Mesenchymal stem cell (in vitro differentiated cells and primary cell): ENCODE results near the gene PDCD11.

ENCODE experiments used
- DNase-seq: peaks from one replicate; pipeline ENCODE4 v3.0.0-alpha.2; 2013
- H2AFZ ChIP-seq: one replicate; pipeline ENCODE4 v1.6.1; 2013; ENCODE audit warnings: low read depth, mild to moderate bottlenecking, control low read depth, inconsistent platforms, low read length, moderate library complexity
- H2AK5ac ChIP-seq: 2 replicates; pipeline ENCODE4 v1.6.1; 2013; ENCODE audit warnings: low read length, moderate library complexity, mild to moderate bottlenecking, inconsistent platforms; ENCODE audit not compliant: severe bottlenecking
- H2BK120ac ChIP-seq: one replicate; pipeline ENCODE4 v1.6.1; 2013; ENCODE audit warnings: low read depth, mild to moderate bottlenecking, inconsistent platforms, low read length, moderate library complexity
- H2BK12ac ChIP-seq, 2 experiments: one replicate each; pipeline ENCODE4 v1.6.1; 2013; ENCODE audit warnings: inconsistent platforms in 2 of 2, low read length in 2 of 2, mild to moderate bottlenecking in 2 of 2, moderate library complexity in 2 of 2, control low read depth in 1 of 2
- H2BK15ac ChIP-seq: one replicate; pipeline ENCODE4 v1.6.1; 2013; ENCODE audit warnings: mild to moderate bottlenecking, low read depth, inconsistent platforms; ENCODE audit not compliant: poor library complexity, severe bottlenecking
- H2BK5ac ChIP-seq: 2 replicates; pipeline ENCODE4 v1.6.1; 2013; ENCODE audit warnings: low read depth, mild to moderate bottlenecking, low read length, control low read depth, inconsistent platforms; ENCODE audit not compliant: poor library complexity, severe bottlenecking
- H3K14ac ChIP-seq, 2 experiments: one replicate each; pipeline ENCODE4 v1.6.1; 2013; ENCODE audit warnings: inconsistent platforms in 2 of 2, low read length in 2 of 2, control low read depth in 1 of 2, mild to moderate bottlenecking in 1 of 2, moderate library complexity in 1 of 2
- H3K18ac ChIP-seq, 2 experiments: one replicate each; pipeline ENCODE4 v1.6.1; 2013; ENCODE audit warnings: inconsistent platforms in 2 of 2, low read length in 2 of 2, control low read depth in 1 of 2, low read depth in 1 of 2, mild to moderate bottlenecking in 1 of 2
- H3K23ac ChIP-seq, 2 experiments: one replicate each; pipeline ENCODE4 v1.6.1; 2013; ENCODE audit warnings: inconsistent platforms in 2 of 2, low read length in 2 of 2, mild to moderate bottlenecking in 2 of 2, moderate library complexity in 2 of 2, control low read depth in 1 of 2
- H3K27ac ChIP-seq: 2 replicates; pipeline ENCODE4 v1.5.1; 2013; ENCODE audit warnings: mild to moderate bottlenecking, moderate library complexity, low read length, control low read depth, inconsistent platforms; ENCODE audit not compliant: poor library complexity, severe bottlenecking
- H3K27me3 ChIP-seq, 2 experiments: 2 replicates each; pipeline versions ENCODE4 v1.6.1 to v1.7.0; 2013; ENCODE audit warnings: low read length in 2 of 2, mild to moderate bottlenecking in 2 of 2, moderate library complexity in 2 of 2, control low read depth in 1 of 2, inconsistent platforms in 1 of 2; ENCODE audit not compliant: control insufficient read depth in 1 of 2, insufficient read depth in 1 of 2
- H3K36me3 ChIP-seq, 2 experiments: 2 replicates each; pipeline versions ENCODE4 v1.6.1 to v1.7.0; 2013; ENCODE audit warnings: low read length in 2 of 2, control low read depth in 1 of 2, inconsistent platforms in 1 of 2, low read depth in 1 of 2, mild to moderate bottlenecking in 1 of 2; ENCODE audit not compliant: insufficient read depth in 2 of 2, control insufficient read depth in 1 of 2
- H3K4ac ChIP-seq, 2 experiments: one replicate each; pipeline ENCODE4 v1.6.1; 2013; ENCODE audit warnings: inconsistent platforms in 2 of 2, low read length in 2 of 2, mild to moderate bottlenecking in 2 of 2, moderate library complexity in 2 of 2, control low read depth in 1 of 2, low read depth in 1 of 2
- H3K4me1 ChIP-seq: 2 replicates; pipeline ENCODE4 v1.6.1; 2013; ENCODE audit warnings: low read depth, low read length, control low read depth; ENCODE audit not compliant: control insufficient read depth, insufficient read depth
- H3K4me2 ChIP-seq: 2 replicates; pipeline ENCODE4 v1.6.1; 2013; ENCODE audit warnings: low read length, mild to moderate bottlenecking, inconsistent platforms; ENCODE audit not compliant: poor library complexity, severe bottlenecking
- H3K4me3 ChIP-seq, 2 experiments: 2 replicates each; pipeline versions ENCODE4 v1.5.1 to v1.7.0; 2013; ENCODE audit warnings: low read length in 2 of 2, mild to moderate bottlenecking in 2 of 2, control low read depth in 1 of 2, low read depth in 1 of 2; ENCODE audit not compliant: insufficient read depth in 1 of 2
- H3K79me1 ChIP-seq: replicated peaks from 2 replicates; pipeline ENCODE4 v1.6.1; 2013; ENCODE audit warnings: mild to moderate bottlenecking, control low read depth, low read length, inconsistent platforms; ENCODE audit not compliant: poor library complexity, severe bottlenecking
- H3K9ac ChIP-seq: 2 replicates; pipeline ENCODE4 v1.7.0; 2013; ENCODE audit warnings: mild to moderate bottlenecking, low read length, moderate library complexity
- H3K9me3 ChIP-seq: 2 replicates; pipeline ENCODE4 v1.7.0; 2013; ENCODE audit warnings: mild to moderate bottlenecking, low read length; ENCODE audit not compliant: control insufficient read depth
- H4K8ac ChIP-seq: one replicate; pipeline ENCODE4 v1.6.1; 2013; ENCODE audit warnings: inconsistent platforms, mild to moderate bottlenecking, low read length, moderate library complexity
- H4K91ac ChIP-seq: one replicate; pipeline ENCODE4 v1.6.1; 2013; ENCODE audit warnings: mild to moderate bottlenecking, low read length, inconsistent platforms
- WGBS: methylation state at CpG from one replicate; pipeline ENCODE4 v1.1.7; 2013; ENCODE audit warnings: mixed read lengths; 5-methylcytosine and 5-hydroxymethylcytosine counted together

The PDCD11 gene

DNA sequence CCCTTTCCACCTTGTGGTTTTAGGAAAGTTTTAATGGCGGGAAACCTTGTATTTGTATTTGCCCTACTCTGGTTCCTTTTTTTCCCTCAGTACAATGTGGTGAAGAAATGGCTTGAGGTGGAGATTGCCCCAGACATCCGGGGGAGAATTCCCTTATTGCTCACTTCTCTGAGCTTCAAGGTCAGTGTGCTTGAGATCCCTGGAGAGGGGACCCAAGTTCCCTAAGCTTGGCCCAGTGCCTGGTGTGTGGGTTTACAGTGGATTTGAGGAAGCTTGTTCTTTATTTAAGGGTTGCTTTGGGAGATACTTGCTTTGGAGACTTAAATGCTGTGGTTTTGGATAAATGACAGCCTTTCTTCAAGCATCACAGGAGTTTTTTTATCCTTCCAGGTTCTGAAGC lies 37.4 kb downstream of the PDCD11 start:
- peaks cover 54 to 85% of the 10 kb centered on the region in 2 experiments for H3K36me3 ChIP-seq
- 100% methylated on average over 1 of the region's 2 CpGs for WGBS
- H2BK5ac ChIP-seq, result no peak overlapping the region

GRCh38 chr10:103439776-103440175 lies 43.4 kb downstream of the PDCD11 start:
- H3K4me1 ChIP-seq, result peaks cover 9% of the 10 kb centered on the region
- H3K4me2 ChIP-seq, result no peak overlapping the region

More for the DNA sequence above, 37.4 kb downstream of the PDCD11 start:
- Histone ChIP-seq H3K4me2 (no peak overlapping the region), H3K18ac (no peak overlapping the region), H3K4me1 (no peaks in the 10 kb centered on the region), H2BK15ac (no peak overlapping the region), H2AFZ (no peak overlapping the region), H3K79me1 (peaks cover 17% of the 10 kb centered on the region), H2AK5ac (no peak overlapping the region), H3K9ac (peak overlapping the region; percentile 21), H3K27me3 (no peaks in the 10 kb centered on the region), H3K27ac (no peak overlapping the region), H2BK120ac (no peak overlapping the region), H3K4ac (no peak overlapping the region), H3K4me3 (no peak overlapping the region), H3K9me3 (no peaks in the 10 kb centered on the region), H2BK12ac (no peak overlapping the region), H4K8ac (no peak overlapping the region), H3K14ac (no peak overlapping the region), H4K91ac (no peak overlapping the region), H3K23ac (no peak overlapping the region)
- DNase-seq, result no peak

DNA sequence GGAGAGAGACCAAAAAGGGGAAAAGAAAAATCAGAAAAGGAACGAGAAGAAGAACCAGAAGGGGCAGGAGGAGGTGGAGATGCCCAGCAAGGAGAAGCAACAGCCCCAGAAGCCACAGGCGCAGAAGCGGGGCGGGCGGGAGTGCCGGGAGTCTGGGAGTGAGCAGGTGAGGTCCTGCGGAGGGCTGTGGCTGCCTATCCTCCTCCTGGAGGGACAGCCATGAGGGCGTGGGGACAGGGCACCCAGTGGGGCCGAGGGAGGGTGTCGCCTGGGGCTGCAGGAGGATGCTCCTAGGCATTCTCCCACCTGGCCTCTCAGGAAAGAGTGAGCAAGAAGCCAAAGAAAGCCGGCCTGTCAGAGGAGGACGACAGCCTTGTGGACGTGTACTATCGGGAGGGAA lies 44.0 kb downstream of the PDCD11 start:
- Histone ChIP-seq H3K79me1 (no peaks in the 10 kb centered on the region), H3K18ac (no peak overlapping the region), H2AK5ac (no peak overlapping the region), H3K4me1 (peaks cover 9% of the 10 kb centered on the region), H4K8ac (no peak overlapping the region), H2BK5ac (no peak overlapping the region), H3K36me3 (peaks cover 82 to 83% of the 10 kb centered on the region in 2 experiments), H3K9ac (peak overlapping the region; percentile 30), H3K14ac (no peak overlapping the region), H3K27me3 (no peaks in the 10 kb centered on the region), H2BK12ac (no peak overlapping the region), H3K4ac (no peak overlapping the region), H3K4me2 (no peak overlapping the region), H3K23ac (no peak overlapping the region), H3K27ac (no peak overlapping the region), H3K9me3 (no peaks in the 10 kb centered on the region), H4K91ac (no peak overlapping the region), H2AFZ (no peak overlapping the region), H2BK15ac (no peak overlapping the region), H3K4me3 (no peak overlapping the region), H2BK120ac (no peak overlapping the region)
- 98% methylated on average over 14 of the region's 14 CpGs for WGBS
- no peak for DNase-seq

More at GRCh38 chr10:103439776-103440175, 43.4 kb downstream of the PDCD11 start:
- no peak overlapping the region for H2BK15ac ChIP-seq
- H3K9ac ChIP-seq, result no peak overlapping the region
- no peak for DNase-seq
- H3K23ac ChIP-seq, result no peak overlapping the region
- no peaks in the 10 kb centered on the region for H3K79me1 ChIP-seq
- WGBS, result 88% methylated on average over 2 of the region's 4 CpGs
- H2BK5ac ChIP-seq, result no peak overlapping the region
- no peak overlapping the region for H3K4me3 ChIP-seq
- H4K91ac ChIP-seq, result no peak overlapping the region
- no peak overlapping the region for H3K14ac ChIP-seq
- no peak overlapping the region for H2BK120ac ChIP-seq
- H2AFZ ChIP-seq, result no peak overlapping the region
- H2AK5ac ChIP-seq, result no peak overlapping the region
- H3K4ac ChIP-seq, result no peak overlapping the region
- no peak overlapping the region for H3K27ac ChIP-seq
- H4K8ac ChIP-seq, result no peak overlapping the region
- H2BK12ac ChIP-seq, result no peak overlapping the region
- H3K27me3 ChIP-seq, result no peaks in the 10 kb centered on the region
- peaks cover 78 to 82% of the 10 kb centered on the region in 2 experiments for H3K36me3 ChIP-seq
- H3K9me3 ChIP-seq, result no peaks in the 10 kb centered on the region
- no peak overlapping the region for H3K18ac ChIP-seq

DNA sequence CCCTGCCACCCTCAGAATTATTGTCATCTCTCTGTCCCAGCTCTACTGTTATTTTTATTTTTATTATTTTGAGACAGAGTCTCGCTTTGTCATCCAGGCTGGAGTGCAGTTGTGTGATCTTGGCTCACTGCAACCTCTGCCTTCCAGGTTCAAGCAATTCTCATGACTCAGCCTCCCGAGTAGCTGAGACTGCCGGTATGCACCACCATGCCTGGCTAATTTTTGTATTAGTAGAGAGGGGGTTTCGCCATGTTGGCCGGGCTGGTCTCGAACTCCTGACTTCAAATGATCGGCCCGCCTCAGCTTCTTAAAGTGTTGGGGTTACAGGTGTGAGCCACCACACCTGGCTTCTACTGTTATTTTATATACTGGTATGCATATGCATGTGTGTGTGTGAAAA lies 44.8 kb downstream of the PDCD11 start:
- Histone ChIP-seq H4K8ac (no peak overlapping the region), H3K9me3 (no peaks in the 10 kb centered on the region), H2BK120ac (no peak overlapping the region), H3K4me2 (no peak overlapping the region), H2BK15ac (no peak overlapping the region), H2AK5ac (no peak overlapping the region), H3K4me3 (no peak overlapping the region), H3K23ac (no peak overlapping the region), H3K9ac (peak overlapping the region; percentile 65), H2BK12ac (no peak overlapping the region), H3K27me3 (no peaks in the 10 kb centered on the region), H3K4me1 (peaks cover 9% of the 10 kb centered on the region), H3K14ac (no peak overlapping the region), H4K91ac (no peak overlapping the region), H3K27ac (no peak overlapping the region), H2BK5ac (no peak overlapping the region), H3K36me3 (peaks cover 82 to 84% of the 10 kb centered on the region in 2 experiments), H2AFZ (no peak overlapping the region), H3K79me1 (peaks cover 1% of the 10 kb centered on the region), H3K18ac (no peak overlapping the region), H3K4ac (no peak overlapping the region)
- peak; percentile 13 for DNase-seq
- 95% methylated on average over 7 of the region's 8 CpGs for WGBS
